ENCODE measurements around the gene RAD51D.
"Not testable (repeated sequence)": the region's sequence is repeated elsewhere in the genome, so short reads cannot be mapped to it uniquely, and the experiment has no call there.

RAD51D gene

GRCh38 chr17:35065880-35066279 is 53.8 kb downstream of the RAD51D start:
- no peak for DNase-seq (ENCODE audit: low read depth)

- DNase-seq (ENCODE audit: low read depth): no peak
Measured at GRCh38 chr17:35064516-35065215, 55.0 kb downstream of the RAD51D start.

- DNase-seq (ENCODE audit: low read depth): peak; percentile 95
Measured at GRCh38 chr17:35063514-35064223, 56.0 kb downstream of the RAD51D start, which contains the start of gene RFFL. Gene RFFL (minus strand): TSS chr17:35063707. CDS start chr17:35026553, 37,154 bp downstream.

GRCh38 chr17:35062308-35062707 is 57.4 kb downstream of the RAD51D start:
- DNase-seq (ENCODE audit: low read depth): no peak

GRCh38 chr17:35057332-35057915 is 62.2 kb downstream of the RAD51D start:
- no peak for DNase-seq (ENCODE audit: low read depth)

GRCh38 chr17:35056013-35056412 is 63.6 kb downstream of the RAD51D start:
- DNase-seq (ENCODE audit: low read depth): no peak

GRCh38 chr17:35053204-35053603 is 66.5 kb downstream of the RAD51D start:
- no peak for DNase-seq (ENCODE audit: low read depth)

- no peak for DNase-seq (ENCODE audit: low read depth)
Measured at GRCh38 chr17:35052780-35053179, 66.9 kb downstream of the RAD51D start.

- peak; percentile 18 for DNase-seq (ENCODE audit: low read depth)
Measured at GRCh38 chr17:35052241-35052610, 67.4 kb downstream of the RAD51D start.

- DNase-seq (ENCODE audit: low read depth): no peak
Measured at GRCh38 chr17:35051579-35052240, 68.0 kb downstream of the RAD51D start.

- no peak for DNase-seq (ENCODE audit: low read depth)
Measured at GRCh38 chr17:35051183-35051578, 68.5 kb downstream of the RAD51D start.

GRCh38 chr17:35050170-35050569 is 69.5 kb downstream of the RAD51D start:
- DNase-seq (ENCODE audit: low read depth): no peak

- DNase-seq (ENCODE audit: low read depth): no peak
Measured at GRCh38 chr17:35048685-35049379, 70.8 kb downstream of the RAD51D start.

- peak; percentile 41 for DNase-seq (ENCODE audit: low read depth)
Measured at GRCh38 chr17:35046740-35047283, 72.8 kb downstream of the RAD51D start.

- DNase-seq (ENCODE audit: low read depth): no peak
Measured at GRCh38 chr17:35046245-35046644, 73.4 kb downstream of the RAD51D start.

- not testable (repeated sequence) for DNase-seq (ENCODE audit: low read depth)
Measured at GRCh38 chr17:35045458-35045979, 74.1 kb downstream of the RAD51D start.

- no peak for DNase-seq (ENCODE audit: low read depth)
Measured at GRCh38 chr17:35044181-35044580, 75.5 kb downstream of the RAD51D start.
